Ishikawa (cell line): ENCODE data around the gene EPS8.

Experiments
- CEBPB ChIP-seq: IDR thresholded peaks from 2 replicates; pipeline ENCODE4 v1.6.1; 2012
- CREB1 ChIP-seq: IDR thresholded peaks from 2 replicates; pipeline ENCODE4 v1.6.1; 2012; ENCODE audit warnings: low read depth
- EGR1 ChIP-seq: IDR thresholded peaks from 2 replicates; pipeline ENCODE4 v1.6.1; 2012
- EP300 ChIP-seq: IDR thresholded peaks from 2 replicates; pipeline ENCODE4 v1.6.1; 2012; ENCODE audit warnings: borderline replicate concordance
- FOXM1 ChIP-seq: IDR thresholded peaks from 2 replicates; pipeline ENCODE4 v1.6.1; 2012; ENCODE audit warnings: low read depth, borderline replicate concordance
- NFIC ChIP-seq: IDR thresholded peaks from 2 replicates; pipeline ENCODE4 v1.6.1; 2012
- RAD21 ChIP-seq: IDR thresholded peaks from 2 replicates; pipeline ENCODE4 v1.6.1; 2012; ENCODE audit warnings: low read depth
- TAF1 ChIP-seq: IDR thresholded peaks from 2 replicates; pipeline ENCODE4 v1.6.1; 2012; ENCODE audit warnings: low read depth, mild to moderate bottlenecking
- TCF12 ChIP-seq: IDR thresholded peaks from 2 replicates; pipeline ENCODE4 v1.6.1; 2012; ENCODE audit warnings: low read depth
- TEAD4 ChIP-seq: IDR thresholded peaks from 2 replicates; pipeline ENCODE4 v1.6.1; 2012
- USF1 ChIP-seq: IDR thresholded peaks from 2 replicates; pipeline ENCODE4 v1.6.1; 2012
- YY1 ChIP-seq: IDR thresholded peaks from 2 replicates; pipeline ENCODE4 v1.6.1; 2012; ENCODE audit warnings: low read depth
- ZBTB7A ChIP-seq: IDR thresholded peaks from 2 replicates; pipeline ENCODE4 v1.6.1; 2012; ENCODE audit warnings: low read depth
- TF ChIP-seq, protein P1 (sequence below): IDR thresholded peaks from 2 replicates; pipeline ENCODE4 v1.6.1; 2012
- TF ChIP-seq, protein P2 (sequence below): IDR thresholded peaks from 2 replicates; pipeline ENCODE4 v1.6.1; 2012; ENCODE audit warnings: low read depth, mild to moderate bottlenecking

Gene EPS8

DNA sequence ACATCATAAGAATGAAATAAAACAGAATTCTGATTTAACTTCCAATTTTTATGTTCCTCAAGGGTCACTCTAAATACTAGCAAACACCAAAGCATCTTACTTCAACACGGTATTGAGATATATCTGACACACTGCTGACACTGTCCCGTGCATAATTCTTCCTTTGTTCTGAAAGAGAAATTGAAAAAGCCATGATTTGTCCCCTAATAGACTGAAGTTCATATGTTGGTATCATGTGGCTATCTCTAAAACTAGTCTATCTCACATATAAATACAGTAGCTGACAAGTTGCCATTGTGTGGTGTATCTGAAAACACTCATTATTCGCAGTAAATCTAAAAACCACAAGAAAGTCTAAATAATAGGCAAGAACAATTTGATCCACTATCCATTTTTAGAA, 118.4 kb downstream of the EPS8 start:
- TF ChIP-seq, protein P1, sequence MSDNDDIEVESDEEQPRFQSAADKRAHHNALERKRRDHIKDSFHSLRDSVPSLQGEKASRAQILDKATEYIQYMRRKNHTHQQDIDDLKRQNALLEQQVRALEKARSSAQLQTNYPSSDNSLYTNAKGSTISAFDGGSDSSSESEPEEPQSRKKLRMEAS = no peak
- no peak for TF ChIP-seq EP300
- no peak for TF ChIP-seq TAF1

DNA sequence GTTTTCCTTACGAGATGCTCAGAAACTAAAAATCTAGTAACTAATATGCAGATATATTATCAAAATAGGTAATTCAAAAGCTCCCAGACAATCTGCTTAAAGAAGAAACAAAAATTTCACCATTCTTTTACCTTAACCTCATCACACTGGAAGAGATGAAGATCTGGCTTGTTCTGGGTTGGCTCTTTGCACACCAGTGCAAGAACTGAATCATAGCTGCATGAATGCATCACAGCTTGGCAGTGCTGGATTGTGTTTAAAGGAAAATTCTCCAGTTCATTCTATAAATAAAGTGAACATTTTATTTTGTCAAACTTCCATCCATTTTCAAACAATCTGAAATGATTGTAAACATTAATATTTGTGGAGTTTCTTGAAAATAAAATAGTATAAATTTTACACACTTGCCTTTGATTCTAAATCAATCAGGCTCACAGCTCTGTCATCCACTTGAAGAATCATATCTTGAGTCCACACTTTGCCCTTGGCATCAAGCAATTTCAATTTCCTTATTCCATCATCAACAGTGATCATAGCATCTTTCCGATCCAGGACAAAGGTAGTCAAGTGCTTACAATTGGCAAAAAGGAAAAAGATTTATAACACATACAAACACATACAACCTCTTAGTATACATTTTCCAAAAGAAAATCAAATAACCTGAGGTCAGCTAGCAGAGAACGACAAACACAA, 119.8 kb downstream of the EPS8 start:
- no peak for TF ChIP-seq ZBTB7A
- TF ChIP-seq FOXM1 = no peak
- no peak for TF ChIP-seq CEBPB
- no peak for TF ChIP-seq YY1
- TF ChIP-seq TCF12 = no peak
- TF ChIP-seq, protein P1 = no peak
- no peak for TF ChIP-seq TAF1
- no peak for TF ChIP-seq USF1
- TF ChIP-seq EGR1 = no peak
- no peak for TF ChIP-seq NFIC
- no peak for TF ChIP-seq RAD21
- TF ChIP-seq EP300 = no peak
- TF ChIP-seq, protein P2, sequence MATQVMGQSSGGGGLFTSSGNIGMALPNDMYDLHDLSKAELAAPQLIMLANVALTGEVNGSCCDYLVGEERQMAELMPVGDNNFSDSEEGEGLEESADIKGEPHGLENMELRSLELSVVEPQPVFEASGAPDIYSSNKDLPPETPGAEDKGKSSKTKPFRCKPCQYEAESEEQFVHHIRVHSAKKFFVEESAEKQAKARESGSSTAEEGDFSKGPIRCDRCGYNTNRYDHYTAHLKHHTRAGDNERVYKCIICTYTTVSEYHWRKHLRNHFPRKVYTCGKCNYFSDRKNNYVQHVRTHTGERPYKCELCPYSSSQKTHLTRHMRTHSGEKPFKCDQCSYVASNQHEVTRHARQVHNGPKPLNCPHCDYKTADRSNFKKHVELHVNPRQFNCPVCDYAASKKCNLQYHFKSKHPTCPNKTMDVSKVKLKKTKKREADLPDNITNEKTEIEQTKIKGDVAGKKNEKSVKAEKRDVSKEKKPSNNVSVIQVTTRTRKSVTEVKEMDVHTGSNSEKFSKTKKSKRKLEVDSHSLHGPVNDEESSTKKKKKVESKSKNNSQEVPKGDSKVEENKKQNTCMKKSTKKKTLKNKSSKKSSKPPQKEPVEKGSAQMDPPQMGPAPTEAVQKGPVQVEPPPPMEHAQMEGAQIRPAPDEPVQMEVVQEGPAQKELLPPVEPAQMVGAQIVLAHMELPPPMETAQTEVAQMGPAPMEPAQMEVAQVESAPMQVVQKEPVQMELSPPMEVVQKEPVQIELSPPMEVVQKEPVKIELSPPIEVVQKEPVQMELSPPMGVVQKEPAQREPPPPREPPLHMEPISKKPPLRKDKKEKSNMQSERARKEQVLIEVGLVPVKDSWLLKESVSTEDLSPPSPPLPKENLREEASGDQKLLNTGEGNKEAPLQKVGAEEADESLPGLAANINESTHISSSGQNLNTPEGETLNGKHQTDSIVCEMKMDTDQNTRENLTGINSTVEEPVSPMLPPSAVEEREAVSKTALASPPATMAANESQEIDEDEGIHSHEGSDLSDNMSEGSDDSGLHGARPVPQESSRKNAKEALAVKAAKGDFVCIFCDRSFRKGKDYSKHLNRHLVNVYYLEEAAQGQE = no peak
- no peak for TF ChIP-seq CREB1
- no peak for TF ChIP-seq TEAD4

- no peak for TF ChIP-seq YY1
- no peak for TF ChIP-seq TAF1
- TF ChIP-seq NFIC = no peak
- TF ChIP-seq CREB1 = no peak
- TF ChIP-seq TCF12 = no peak
- no peak for TF ChIP-seq USF1
- TF ChIP-seq EGR1 = no peak
- TF ChIP-seq, protein P1 = no peak
- no peak for TF ChIP-seq CEBPB
- TF ChIP-seq TEAD4 = no peak
- no peak for TF ChIP-seq RAD21
- TF ChIP-seq FOXM1 = no peak
- no peak for TF ChIP-seq EP300
- no peak for TF ChIP-seq ZBTB7A
- TF ChIP-seq, protein P2 = no peak
These were observed 124.7 kb downstream of the EPS8 start for GRCh38 chr12:15664491-15664890.

- TF ChIP-seq TAF1 (no peak), NFIC (no peak), EGR1 (no peak), RAD21 (no peak), TEAD4 (no peak), FOXM1 (no peak), EP300 (no peak), USF1 (no peak), ZBTB7A (no peak), TCF12 (no peak)
- TF ChIP-seq, protein P2 = no peak
- TF ChIP-seq, protein P1 = no peak
These were observed 126.1 kb downstream of the EPS8 start for GRCh38 chr12:15662983-15663659.
